GM19438 (cell line): ENCODE measurements around the gene RAI1.

Experiments used
- ATAC-seq: cut with Tn5 transposase; IDR thresholded peaks from one replicate; pipeline ENCODE4 v1.9.1; 2021; ENCODE audit warnings: low read depth; ENCODE audit not compliant: unreplicated experiment

RAI1 gene

DNA sequence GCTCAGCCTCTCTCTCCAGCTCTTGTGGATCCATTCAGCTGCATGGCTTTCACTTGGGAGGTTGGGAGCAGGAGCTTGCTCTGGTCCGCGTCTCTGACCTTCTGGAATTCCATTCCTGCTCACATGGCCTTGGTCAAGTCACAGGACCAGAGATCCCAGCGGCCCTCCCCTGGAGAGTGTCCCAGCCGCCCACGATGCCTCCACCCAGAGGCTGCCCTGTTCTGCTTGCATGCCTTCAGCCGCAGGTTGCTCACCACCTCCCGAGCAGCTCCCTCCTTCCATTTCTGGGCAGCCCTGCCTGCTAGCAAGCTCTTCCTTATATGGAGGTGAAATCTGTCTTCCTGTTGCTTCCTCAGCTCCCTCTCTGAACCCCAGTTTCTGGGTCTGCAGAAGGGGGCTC, 32.6 kb downstream of the RAI1 start:
- no peak for ATAC-seq

DNA sequence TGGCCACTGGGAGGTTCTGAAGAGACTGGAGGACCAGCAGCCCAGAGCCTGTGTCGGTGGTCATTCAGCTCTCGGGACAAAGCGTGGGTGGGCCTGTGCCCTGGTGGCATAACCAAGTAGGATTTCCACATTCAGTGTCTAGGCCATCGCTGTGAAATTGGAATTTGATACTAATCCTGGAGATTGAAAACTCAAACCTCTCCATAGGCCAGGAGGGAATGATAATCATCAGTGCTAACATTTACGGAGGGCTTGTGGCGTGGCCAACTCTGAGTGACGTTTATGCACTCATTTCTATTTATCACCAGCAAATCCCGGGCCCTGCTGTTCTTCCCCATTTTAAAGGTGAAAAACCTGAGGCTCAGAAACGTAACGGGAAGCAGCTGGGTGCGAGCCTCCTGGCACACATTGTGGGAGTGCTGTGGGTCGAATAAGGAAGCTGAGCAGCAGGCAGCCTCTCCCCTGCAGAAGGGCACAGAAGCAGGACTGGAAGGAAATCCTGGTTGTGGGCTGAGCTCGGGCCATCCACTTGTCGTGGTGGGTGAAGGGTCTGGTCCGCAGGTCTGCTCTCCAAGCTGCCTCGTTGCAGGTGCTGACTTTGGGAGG, 33.1 kb downstream of the RAI1 start:
- no peak for ATAC-seq

GRCh38 chr17:17714879-17715278, 33.6 kb downstream of the RAI1 start:
- no peak for ATAC-seq

- no peak for ATAC-seq
Measured at GRCh38 chr17:17716837-17717523, 35.7 kb downstream of the RAI1 start.

DNA sequence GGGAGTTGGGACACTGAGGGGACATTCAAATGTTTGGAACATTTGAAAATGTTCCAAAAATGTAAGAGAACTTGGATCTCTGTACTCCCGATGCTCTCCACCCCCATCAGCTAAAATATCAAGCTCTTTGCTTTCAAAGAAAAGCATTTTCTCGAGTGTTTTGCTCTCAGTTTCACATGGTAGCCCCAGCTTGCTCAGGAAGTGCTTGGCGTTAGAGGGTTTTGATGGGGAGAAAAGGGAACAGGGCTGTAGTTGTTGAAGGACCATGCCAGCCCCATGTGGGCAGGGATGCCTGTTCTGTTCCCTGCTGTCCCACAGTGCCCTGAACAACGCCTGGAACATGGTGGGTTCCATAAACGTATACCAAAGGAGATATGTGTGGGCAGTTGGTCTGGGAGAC, 37.0 kb downstream of the RAI1 start:
- no peak for ATAC-seq

DNA sequence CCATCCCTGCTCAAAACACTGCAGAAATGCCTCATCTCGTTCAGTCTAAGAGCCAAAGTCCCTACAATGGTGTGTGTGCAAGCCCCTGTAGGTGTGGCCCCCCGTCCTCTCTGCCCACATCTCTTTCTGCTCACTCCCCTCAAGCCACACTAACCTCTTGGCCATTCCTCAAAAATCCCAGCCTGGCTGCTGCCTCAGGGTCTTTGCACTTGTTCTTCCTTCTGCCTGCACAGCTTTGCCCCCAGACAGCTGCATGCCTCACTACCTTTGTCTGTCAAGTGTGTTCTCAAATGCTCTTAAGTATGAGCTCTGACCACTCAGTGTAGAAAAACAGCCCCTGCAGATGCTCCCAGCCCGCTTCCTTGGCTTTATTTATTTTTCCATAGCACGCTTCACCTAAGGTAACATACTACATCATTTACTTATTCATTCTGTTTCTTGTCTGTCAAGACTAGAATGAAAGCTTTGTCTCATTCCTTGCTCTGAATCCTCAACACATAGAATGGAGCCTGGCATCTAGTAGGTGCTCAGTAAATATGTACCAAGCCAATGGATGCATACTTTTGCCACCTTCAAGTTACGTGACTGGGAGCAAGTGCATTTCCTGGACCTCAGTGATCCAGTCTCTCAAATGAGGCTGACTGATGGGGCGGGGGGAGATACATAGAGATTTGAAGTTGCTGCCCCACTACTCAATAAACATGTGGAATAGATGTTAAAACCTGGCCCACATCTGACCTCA, 38.1 kb downstream of the RAI1 start:
- ATAC-seq = no peak

GRCh38 chr17:17719966-17720543, 38.8 kb downstream of the RAI1 start:
- no peak for ATAC-seq

DNA sequence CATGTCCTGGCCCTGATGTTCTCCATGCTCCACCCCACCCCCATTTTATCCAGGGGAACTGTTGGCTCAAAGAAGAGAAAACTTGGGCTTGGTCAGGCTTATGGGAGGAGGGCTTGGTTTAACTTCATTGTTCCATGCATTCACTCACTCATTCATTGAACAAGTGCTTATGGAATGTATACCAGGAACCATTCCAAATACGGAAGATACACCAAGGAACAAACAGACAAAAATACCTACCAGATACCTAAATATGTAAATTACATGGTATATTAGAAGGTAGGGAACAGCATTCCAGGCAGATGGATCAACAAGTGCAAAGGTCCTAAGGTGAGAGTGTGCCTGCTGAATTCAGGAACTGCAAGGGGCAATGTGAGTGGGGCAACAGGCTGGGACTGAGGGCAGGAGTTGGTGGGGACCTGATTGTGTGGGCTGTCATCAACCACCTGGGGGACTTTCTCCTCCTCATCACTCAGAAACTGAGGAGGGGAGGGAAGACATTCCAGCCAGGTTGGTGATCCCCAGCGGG, 39.9 kb downstream of the RAI1 start:
- no peak for ATAC-seq

DNA sequence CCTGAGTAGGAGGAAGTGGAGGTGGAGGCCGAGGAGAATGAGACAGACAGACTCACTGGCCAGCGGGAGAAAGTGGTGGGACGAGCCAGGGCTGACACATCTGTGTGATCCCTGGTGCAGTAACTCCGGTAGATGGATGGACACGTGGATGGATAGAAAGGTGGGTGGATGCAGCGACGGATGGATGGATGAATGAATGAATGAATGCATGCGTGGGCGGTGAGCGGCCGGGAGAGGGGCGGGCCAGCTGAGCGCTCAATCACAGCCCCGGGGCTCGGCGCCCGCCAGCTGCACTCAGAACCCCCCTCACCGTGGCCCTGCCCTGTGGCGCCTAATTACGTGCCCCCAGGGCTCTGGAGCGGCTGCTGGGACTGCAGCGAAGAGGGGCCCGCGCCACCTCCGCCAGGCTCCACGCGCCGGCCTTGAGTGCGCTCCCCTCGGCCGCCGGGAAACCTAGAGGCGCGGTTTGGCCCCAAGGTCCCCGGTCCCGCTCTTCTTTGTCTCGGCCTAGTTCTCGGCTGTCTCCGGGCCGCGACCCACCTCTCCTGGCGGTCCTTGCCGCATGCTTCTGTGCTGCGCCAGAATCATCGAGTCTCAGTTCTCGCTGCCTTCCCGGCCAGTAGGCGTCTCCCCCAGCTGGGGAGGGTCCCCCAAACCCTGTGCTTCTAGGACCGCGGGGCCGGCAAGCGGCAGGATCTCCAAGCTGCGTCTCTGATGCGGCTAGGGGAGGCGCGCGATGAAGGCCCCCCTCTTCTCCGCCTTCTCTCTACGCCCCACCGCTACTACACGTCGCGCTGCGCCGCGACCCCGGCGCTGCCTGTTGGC, 41.0 kb downstream of the RAI1 start:
- no peak for ATAC-seq

DNA sequence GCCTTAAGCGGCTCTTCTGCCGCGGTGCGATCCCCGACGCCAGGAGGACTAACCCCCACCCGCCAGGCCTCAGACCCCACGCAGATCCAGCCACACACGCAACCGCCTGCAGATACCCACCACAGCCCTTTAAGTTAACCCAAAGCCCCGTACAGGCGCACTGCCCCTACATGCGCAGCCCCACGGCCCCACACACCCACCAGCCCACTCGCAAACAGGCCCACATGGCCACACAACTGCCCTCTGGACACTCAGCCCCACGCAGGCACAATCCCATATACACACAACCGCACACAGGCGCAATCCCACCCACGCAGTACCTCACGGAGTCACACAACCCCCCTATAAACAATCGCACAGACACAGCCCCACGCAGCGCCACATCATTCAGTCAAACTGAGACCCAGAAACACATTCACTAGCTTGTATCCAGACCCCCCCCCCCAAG, 41.7 kb downstream of the RAI1 start:
- ATAC-seq = no peak

GRCh38 chr17:17723354-17724261, 42.4 kb downstream of the RAI1 start:
- ATAC-seq = no peak

DNA sequence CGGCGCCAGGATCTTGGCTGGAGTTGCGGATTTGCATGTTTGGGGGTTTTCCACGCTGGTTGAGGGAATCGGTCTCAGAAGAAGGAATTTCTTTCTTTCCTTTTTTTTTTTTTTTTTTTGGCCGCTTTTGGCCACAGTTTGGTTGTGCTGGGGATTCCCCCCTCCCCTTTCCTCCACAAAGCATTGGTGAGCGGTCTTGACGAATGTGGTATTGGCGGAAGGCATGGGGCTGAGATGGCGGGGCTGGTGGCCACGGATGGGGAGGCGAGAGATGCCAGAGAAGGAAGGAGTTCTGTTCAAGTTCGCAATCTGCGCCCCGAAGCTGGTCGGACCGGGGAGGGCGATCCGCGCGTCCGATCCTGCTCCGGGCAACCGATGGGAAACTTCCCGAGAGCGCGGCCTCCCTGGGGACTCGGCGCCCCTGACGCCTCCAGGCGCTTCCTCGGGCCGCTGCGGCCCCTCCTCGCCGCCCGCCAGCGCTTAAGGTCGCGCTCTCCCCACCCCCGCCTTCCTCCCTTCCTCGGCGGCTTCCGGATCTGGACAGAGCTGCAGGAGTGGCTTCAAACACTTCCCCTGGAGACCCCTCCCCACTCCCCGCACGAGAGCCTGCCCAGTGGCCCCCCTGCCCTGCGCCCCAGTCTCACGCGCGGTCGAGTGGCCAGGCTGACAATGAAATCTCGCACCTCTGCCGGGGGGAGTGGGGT, 43.2 kb downstream of the RAI1 start:
- ATAC-seq = no peak

DNA sequence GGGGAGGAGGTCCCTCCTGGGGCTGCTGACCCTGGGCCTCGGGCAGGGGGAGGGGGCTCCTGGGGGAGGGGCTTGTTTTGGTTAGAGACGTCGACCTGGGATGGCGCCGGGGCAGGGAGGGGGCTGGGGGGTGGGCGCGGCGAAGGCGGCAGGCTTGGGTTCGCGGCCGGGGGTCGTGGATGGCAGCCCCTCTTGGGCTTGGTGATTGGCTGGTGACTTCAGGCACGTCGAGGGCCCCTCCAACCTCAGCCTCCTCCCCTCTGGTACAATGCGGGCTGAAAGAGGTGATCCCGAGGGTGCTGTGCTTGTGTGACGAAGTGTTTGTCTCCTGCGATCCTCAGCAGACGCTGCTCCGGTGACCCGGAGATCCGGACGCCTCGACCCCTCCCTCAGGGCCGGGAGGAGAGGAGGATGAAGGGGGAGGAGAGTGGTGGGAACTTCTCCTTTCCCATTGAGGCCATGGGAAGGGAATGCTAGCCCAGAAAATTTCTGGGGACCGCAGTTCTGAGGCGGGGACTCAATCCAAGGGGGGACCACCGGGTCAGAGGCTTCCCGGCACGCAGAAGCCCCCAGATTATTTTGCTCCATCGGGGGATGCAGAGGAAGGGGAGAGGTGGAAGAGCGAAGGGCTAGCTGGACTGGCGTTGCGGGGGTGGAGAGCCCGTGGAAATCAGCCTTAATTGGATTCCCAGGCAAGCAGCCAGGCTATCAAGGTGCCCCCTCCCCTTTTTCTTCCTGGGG, 43.9 kb downstream of the RAI1 start:
- ATAC-seq = no peak

GRCh38 chr17:17725752-17726457, 44.6 kb downstream of the RAI1 start:
- no peak for ATAC-seq

DNA sequence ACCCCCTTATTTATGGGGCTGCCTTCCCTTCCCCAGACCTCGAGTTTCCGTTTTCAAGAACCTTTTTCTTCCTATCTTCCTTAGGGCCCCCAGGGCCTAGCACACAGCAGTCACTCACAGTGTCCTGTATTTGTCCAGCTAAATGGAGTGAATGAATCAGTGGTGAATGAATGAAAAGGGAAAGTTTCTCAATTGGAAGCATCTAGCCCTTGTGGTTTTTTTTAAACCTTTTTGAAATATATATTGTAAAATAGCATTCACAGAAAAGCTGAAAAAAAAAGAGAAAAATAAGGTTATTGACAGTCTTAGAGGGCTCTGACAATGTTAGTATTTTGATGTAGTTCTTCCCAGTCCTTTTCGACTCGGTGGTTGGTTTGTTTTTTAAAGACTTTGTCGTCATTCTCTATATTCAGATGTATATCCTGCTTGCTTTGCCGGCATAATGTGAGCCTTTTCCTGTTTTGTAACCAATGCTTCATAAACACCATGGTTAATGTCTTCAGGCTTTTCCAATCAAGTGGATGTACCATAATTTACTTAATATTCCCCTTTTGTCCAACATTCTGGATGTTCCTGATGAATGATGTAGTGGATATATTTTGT, 45.3 kb downstream of the RAI1 start:
- no peak for ATAC-seq

GRCh38 chr17:17727111-17727659, 45.9 kb downstream of the RAI1 start:
- no peak for ATAC-seq

DNA sequence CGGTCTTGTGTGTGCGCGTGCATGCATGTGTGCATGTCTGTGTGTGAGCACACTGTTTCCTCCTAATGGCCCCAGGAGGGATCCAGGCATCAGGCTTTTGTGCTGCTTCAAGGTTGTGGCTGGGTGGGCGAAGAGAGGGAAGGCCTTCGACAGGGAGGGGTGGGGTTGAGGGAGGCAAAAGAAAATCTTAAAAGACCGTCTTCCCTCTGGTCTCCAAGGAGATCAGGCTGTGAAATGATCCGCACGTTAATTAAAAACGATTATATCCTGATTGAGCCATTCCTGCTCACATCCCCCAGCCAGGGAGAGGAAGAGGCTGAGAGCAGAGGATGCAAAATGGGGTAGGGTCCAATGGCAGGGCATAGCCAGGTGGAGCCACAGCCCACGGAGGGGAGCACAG, 46.9 kb downstream of the RAI1 start:
- ATAC-seq = no peak
